ENCODE measurements around the gene SLC4A1. TPM values are rescaled to one million over a fixed set of nuclear protein-coding genes. Genes with fewer than 3 reads are reported as not detected.

The SLC4A1 gene
- total and polyA plus RNA-seq, 2 of the 13 experiments (the other 11 are each of a cell fraction or from before 2014, with no cell fraction given) = not detected

DNA sequence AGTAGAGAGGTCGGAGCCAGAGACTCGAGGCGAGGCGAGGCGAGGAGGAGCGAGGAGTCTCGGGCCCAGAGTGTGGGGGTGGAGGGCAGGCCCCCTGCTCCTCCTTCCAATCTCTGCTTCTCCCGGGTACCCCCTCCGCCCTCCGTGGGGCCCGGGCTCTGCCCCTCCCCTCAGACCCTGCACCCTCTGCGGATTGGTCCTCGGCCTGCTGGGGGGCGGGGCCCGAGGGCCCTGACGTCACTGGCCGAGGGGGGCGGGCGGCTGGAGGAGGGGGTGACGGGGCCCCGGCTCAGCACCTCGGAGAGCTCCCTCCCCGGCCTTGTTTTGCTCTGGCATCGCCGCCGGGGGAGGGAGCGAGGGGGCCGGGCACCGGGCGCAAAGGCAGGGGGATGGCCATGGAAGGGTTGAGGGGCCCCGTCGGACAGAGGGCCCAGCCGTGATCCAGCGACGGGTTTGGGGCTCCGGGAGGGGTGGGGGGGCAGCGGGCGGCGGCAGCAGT is 40.4 kb upstream of the SLC4A1 start, which contains the start of gene RUNDC3A (continued):
- TF ChIP-seq ZIK1 (CRISPR knock-in tag; IDR thresholded peaks at IDR 0.05; ENCODE audit: borderline replicate concordance, low read depth) (peak; percentile 66; the same call in 1 of the 2 replicates), PTBP1 (IDR thresholded peaks at IDR 0.05; ENCODE audit: low read depth, low read length, poor library complexity, severe bottlenecking) (no peak), FOXJ3 (CRISPR knock-in tag; IDR thresholded peaks at IDR 0.05; ENCODE audit: borderline replicate concordance) (no peak), CENPT (CRISPR knock-in tag; IDR thresholded peaks at IDR 0.05; ENCODE audit: low read depth) (no peak), ZNF839 (CRISPR knock-in tag; IDR thresholded peaks at IDR 0.05; ENCODE audit: borderline replicate concordance) (no peak), ZNF563 (CRISPR knock-in tag; IDR thresholded peaks at IDR 0.05) (peak; percentile 85), E2F2 (CRISPR knock-in tag; IDR thresholded peaks at IDR 0.05; ENCODE audit: borderline replicate concordance) (no peak), ZZZ3 (CRISPR knock-in tag; IDR thresholded peaks at IDR 0.05; ENCODE audit: borderline replicate concordance) (no peak), TBP (CRISPR knock-in tag; IDR thresholded peaks at IDR 0.05) (no peak), ZNF296 (CRISPR knock-in tag; conservative IDR thresholded peaks at IDR 0.05) (no peak), ZNF709 (CRISPR knock-in tag; IDR thresholded peaks at IDR 0.05) (peak; percentile 72; the same call in 1 of the 2 replicates), ZNF235 (CRISPR knock-in tag; IDR thresholded peaks at IDR 0.05; ENCODE audit: borderline replicate concordance) (peak; percentile 84; the same call in 1 of the 2 replicates), CHD2 (IDR thresholded peaks at IDR 0.05; ENCODE audit: low read depth, low read length) (no peak), THAP11 (CRISPR knock-in tag; IDR thresholded peaks at IDR 0.05) (peak; percentile 47), CENPBD1 (CRISPR knock-in tag; IDR thresholded peaks at IDR 0.05; ENCODE audit: borderline replicate concordance, low read depth) (no peak), ZBTB7B (CRISPR knock-in tag; IDR thresholded peaks at IDR 0.05) (0 out of 2 replicates have a peak, but pooled peaks have one; percentile 44)
- TF ChIP-seq, protein P1, sequence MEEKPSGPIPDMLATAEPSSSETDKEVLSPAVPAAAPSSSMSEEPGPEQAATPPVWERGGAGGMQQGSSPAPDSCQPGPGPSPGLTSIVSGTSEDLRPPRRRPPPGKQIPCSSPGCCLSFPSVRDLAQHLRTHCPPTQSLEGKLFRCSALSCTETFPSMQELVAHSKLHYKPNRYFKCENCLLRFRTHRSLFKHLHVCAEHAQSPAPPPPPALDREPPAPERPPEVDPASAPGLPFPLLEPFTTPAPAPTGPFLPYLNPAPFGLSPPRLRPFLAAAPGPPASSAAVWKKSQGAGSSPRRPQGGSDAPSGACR (CRISPR knock-in tag; IDR thresholded peaks at IDR 0.05) = peak; percentile 66; the same call in 1 of the 2 replicates
- TF ChIP-seq, protein P2, sequence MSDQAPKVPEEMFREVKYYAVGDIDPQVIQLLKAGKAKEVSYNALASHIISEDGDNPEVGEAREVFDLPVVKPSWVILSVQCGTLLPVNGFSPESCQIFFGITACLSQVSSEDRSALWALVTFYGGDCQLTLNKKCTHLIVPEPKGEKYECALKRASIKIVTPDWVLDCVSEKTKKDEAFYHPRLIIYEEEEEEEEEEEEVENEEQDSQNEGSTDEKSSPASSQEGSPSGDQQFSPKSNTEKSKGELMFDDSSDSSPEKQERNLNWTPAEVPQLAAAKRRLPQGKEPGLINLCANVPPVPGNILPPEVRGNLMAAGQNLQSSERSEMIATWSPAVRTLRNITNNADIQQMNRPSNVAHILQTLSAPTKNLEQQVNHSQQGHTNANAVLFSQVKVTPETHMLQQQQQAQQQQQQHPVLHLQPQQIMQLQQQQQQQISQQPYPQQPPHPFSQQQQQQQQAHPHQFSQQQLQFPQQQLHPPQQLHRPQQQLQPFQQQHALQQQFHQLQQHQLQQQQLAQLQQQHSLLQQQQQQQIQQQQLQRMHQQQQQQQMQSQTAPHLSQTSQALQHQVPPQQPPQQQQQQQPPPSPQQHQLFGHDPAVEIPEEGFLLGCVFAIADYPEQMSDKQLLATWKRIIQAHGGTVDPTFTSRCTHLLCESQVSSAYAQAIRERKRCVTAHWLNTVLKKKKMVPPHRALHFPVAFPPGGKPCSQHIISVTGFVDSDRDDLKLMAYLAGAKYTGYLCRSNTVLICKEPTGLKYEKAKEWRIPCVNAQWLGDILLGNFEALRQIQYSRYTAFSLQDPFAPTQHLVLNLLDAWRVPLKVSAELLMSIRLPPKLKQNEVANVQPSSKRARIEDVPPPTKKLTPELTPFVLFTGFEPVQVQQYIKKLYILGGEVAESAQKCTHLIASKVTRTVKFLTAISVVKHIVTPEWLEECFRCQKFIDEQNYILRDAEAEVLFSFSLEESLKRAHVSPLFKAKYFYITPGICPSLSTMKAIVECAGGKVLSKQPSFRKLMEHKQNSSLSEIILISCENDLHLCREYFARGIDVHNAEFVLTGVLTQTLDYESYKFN (CRISPR knock-in tag; conservative IDR thresholded peaks at IDR 0.05) = peak; percentile 40; the same call in 1 of the 2 replicates
- TF ChIP-seq, protein P3, sequence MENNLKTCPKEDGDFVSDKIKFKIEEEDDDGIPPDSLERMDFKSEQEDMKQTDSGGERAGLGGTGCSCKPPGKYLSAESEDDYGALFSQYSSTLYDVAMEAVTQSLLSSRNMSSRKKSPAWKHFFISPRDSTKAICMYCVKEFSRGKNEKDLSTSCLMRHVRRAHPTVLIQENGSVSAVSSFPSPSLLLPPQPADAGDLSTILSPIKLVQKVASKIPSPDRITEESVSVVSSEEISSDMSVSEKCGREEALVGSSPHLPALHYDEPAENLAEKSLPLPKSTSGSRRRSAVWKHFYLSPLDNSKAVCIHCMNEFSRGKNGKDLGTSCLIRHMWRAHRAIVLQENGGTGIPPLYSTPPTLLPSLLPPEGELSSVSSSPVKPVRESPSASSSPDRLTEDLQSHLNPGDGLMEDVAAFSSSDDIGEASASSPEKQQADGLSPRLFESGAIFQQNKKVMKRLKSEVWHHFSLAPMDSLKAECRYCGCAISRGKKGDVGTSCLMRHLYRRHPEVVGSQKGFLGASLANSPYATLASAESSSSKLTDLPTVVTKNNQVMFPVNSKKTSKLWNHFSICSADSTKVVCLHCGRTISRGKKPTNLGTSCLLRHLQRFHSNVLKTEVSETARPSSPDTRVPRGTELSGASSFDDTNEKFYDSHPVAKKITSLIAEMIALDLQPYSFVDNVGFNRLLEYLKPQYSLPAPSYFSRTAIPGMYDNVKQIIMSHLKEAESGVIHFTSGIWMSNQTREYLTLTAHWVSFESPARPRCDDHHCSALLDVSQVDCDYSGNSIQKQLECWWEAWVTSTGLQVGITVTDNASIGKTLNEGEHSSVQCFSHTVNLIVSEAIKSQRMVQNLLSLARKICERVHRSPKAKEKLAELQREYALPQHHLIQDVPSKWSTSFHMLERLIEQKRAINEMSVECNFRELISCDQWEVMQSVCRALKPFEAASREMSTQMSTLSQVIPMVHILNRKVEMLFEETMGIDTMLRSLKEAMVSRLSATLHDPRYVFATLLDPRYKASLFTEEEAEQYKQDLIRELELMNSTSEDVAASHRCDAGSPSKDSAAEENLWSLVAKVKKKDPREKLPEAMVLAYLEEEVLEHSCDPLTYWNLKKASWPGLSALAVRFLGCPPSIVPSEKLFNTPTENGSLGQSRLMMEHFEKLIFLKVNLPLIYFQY (CRISPR knock-in tag; IDR thresholded peaks at IDR 0.05; ENCODE audit: borderline replicate concordance) = peak; percentile 75; the same call in 1 of the 2 replicates
